IPS DF 4.7 (cell line): ENCODE data around the gene ATP6V1D.
"Not testable (repeated sequence)": the region's sequence is repeated elsewhere in the genome, so short reads cannot be mapped to it uniquely, and the experiment has no call there.

Experiments
- DNase-seq: peaks from one replicate; pipeline ENCODE4 v3.0.0-alpha.2; 2013; ENCODE audit warnings: low spot score; ENCODE audit errors: extremely low read depth

The ATP6V1D gene

DNA sequence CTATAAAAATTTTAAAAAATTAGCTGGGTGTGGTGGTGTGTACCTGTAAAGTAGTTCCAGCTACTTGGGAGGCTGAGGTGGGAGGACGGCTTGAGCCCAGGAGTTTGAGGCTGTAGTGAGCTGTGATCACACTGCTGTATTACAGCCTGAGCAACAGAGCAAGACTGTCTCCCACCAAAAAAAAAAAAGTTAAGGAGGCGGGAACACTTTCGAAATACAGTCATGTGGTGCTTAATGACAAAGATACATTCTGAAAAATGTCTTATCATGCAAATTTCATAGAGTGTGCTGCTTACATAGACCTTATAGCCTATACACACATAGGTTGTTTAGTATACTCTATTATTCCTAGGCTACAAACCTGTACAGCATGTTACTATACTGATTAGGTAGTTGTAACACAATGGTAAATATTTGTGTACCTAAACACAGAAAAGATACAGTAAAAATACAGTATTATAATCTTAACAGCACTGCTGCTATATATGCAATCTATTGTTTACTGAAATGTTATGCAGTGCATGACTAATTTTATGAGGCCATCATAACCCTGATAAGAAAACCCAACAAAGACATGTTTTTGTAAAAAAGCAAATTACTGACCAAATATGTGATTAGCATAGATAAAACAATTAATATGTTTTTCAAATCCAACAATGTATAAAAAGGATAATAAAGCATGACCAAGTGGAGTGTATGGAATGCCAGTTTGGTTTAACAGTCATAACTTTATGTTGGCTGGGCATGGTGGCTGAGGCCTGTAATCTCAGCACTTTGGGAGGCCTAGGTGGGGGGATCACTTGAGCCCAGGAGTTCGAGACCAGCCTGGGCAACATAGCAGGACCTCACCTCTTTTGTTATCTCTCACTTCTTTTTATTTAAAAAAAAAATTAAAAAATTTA lies 11.9 kb upstream of the ATP6V1D start:
- DNase-seq: no peak

DNA sequence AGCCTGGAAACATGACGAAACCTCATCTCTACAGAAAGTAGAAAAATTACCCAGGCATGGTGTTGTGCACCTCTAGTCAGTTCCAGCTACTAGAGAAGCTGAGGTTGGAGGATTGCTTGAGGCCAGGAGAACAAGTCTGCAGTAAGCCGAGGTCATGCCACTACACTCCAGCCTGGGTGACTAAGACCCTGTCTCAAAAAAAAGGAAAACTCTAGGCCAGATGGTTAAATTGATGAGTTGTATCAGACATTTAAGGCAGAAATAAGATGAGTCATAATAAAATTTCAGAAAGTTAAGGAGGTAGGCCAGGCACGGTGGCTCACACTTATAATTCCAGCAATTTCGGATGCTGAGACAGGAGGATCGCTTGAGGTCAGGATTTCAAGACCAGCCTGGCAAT lies 11.2 kb upstream of the ATP6V1D start:
- DNase-seq: no peak

DNA sequence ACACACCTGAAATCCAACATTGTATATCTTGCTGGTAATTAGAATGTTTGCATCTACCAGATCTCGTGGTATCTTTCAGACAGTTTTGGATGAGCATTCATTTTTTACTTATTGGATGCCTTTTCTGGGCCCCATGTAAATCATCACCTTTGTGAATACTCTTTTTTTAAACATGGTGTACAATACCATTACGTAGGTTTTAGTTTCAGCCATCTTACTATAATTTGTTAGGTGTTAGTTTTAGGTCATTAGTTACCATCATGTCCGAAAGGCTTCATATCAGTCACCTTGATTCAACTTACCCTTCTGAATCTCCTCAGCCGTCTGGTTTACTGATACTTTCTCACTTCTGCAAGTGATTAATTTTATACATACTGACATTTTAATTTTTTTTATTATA lies 5.9 kb upstream of the ATP6V1D start:
- DNase-seq: no peak

DNA sequence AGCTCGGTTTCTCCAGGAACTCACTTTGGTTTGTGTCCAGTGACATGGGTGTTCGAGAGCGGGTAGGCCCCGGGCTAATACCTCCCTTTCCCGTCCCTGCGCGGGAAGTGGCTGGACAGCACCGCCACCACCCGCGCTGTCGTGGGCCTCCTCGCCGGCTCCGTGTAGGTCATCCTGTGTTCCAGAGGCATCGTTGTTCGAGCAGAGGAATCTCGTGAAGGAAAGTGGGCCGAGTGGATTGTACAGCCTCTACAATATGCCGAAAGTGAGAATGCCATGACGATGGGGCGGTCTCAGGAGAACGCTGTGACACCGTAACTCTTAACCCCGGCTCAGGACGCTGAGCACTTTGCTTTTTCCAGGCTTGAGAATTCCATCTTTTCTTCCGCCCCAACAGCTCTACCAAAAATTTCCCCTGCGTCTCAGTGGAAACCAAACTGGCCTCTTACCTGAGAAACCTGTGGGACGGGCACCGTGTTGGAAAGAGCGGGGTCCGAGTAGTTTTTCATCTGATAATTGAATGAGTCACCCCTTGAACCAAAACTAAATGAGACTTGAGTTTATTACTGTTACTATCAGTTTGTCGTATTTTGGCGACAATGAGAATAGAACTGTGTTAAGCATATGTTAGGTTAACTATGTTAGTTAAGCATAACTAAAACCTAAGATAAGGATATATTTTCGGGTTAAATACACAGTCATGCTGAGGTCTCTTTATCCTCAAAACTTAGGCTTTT lies 1.0 kb upstream of the ATP6V1D start:
- DNase-seq: no peak

DNA sequence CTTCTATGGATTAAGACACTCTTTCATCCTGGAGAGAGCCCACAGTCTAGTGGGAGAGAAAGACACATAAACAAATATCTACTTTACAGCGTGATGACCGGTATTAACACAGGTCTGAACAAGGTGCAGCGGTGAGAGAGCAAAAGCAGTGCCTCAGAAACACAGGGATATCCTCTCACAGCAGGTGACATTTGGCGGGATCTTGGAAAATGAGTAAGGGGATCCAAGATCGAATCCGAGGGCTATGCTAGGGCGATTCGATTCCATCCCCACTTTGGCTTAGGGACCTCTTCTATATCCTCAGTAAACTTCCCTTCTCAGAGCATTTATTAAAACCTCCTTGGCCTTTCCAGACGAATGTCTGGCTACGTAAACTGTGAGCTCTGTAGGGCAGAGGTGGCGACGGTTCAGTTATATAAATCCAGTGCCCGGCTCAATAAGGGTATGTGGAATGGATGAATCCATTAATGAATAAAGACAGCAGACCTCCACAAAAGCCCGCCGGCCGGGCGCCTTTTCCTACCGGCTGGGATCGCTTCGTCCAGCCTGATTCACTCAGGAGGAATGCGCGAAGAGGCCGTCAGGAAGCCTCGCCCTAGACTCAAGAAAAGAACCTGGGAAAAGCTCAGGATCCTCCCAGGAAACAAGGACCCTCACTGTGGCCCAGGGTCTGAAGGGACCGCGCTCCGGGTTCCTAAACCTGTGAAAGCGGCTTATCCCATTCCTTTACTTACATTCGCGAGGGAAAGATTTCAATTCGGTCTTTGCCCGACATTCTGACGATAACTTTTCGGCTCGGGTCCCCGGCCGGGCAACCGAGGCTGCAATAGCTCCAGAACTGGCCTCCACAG lies 455 bp downstream of the ATP6V1D start:
- DNase-seq: no peak

DNA sequence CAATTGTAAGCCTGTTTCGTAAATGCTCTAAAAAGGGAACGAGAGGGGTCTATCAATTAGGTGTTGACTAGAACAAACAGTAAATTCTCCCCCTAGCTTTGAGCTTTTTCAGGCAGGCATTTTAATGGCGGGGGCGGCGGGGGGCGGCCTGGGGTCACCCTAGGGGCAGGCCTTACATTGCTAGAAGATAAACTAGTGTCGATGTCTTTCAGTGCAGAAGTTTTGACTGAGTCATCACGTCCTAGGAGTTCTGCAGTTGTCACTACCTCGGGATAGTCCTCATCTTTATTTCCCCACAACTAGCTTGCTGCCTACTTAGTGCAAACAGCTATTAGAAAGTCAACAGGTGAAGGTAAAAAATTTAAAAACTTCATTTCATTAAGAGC lies 1.6 kb downstream of the ATP6V1D start:
- DNase-seq: no peak

DNA sequence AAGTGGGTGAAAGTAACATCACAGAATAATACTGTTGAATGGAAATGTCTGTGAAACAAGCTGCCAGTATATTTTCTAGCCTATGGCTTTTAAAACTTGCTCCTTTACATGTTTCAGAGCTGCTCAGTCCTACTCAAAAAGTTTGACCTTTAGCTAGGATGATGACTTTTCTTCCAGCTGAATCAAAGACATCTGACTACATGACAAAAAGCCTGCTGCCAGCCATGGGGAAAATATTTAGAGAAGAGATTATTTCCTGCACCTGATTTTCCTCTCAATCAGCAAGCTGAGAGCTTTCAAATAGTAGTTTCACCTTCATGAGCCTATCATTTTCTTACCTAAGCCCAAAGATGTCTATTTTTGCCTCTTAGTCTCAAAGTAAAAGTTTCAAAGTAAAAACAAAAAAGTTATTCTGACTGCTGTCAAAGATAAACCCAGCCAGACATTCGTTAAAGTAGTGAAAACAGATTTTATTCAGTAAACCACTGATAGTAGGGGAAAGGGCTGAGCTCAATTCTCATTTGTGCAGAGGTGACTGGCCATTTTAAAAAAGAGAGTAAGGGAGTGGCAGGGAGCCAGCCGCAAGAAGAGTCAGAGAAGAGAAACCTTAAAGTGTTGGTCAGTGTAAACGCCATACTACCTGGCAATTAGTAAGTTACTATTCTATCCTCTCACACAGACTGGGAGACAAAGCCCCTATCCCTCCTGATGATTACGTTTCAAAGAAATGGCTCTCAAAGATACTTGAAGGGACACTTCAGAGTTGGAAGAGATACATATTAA lies 2.2 kb downstream of the ATP6V1D start:
- DNase-seq: no peak

DNA sequence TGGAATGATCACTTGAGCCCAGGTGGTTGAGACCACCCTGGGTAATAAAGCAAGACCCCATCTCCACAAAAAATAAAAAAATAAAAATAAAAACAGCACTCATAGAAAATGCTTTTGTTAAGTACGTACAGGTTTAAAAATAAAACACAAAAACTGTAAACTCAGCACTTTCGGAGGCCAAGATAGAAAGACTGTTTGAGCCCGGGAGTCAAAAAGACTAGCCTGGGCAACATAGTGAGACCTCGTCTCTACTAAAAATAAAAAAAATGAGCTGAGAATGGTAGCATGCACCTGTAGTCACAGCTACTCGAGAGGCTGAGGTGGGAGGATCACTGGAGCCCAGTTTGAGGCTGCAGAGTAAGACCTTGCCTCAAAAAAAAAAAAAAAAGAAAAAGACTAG lies 7.5 kb downstream of the ATP6V1D start:
- DNase-seq: no peak

DNA sequence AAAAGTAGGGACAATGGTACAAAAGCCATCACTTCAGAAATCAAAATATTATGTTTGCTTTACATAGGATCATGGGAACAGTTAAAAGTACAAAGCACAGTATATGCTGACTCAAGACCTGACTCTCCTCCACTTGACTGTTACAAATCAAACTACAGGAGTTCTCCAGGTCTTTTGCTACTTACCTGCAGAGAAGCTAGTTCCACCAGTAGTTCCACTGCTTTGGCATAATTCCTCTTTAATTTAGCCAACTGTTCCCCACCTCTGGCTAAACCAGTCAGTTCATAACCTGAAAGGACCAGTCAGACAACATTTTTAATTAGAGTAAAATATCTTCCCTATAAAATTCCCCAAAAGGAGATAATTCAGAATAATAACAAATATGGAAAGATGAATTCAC lies 14.0 kb downstream of the ATP6V1D start:
- no peak for DNase-seq

DNA sequence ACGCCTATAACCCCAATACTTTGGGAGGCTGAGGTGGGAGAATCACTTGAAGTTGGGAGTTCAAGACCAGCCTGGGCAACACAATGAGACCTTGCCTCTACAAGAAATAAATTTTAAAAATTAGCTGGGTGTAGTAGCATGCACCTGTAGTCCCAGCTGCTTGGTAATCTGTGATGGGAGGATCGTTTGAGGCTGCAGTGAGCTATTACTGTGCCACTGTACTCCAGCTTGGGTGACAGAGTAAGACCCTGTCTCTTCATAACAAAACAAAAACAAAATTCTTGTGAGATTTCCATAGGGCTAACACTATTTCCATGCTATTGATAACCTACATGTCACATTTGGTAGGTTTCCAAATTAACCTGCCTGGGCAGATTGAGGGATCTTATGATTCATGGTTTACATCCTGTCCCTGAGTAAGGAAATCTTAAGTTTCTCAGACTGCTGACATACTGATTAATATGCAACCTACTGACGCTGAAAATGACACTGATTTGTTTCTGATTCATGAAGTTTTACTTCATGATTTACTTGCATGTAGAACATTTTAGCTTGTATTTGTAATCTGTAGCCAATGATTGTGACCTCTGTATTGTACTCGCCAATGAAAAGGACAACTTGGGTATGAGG lies 15.9 kb downstream of the ATP6V1D start:
- no peak for DNase-seq

DNA sequence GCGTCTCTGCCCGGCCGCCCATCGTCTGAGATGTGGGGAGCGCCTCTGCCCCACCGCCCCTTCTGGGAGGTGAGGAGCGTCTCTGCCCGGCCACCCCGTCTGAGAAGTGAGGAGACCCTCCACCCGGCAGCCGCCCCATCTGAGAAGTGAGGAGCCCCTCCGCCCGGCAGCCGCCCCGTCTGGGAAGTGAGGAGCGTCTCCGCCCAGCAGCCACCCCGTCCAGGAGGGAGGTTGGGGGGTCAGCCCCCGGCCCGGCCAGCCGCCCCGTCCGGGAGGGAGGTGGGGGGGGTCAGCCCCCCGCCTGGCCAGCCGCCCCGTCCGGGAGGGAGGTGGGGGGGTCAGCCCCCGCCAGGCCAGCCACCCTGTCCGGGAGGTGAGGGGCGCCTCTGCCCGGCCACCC lies 18.4 kb downstream of the ATP6V1D start:
- not testable (repeated sequence) for DNase-seq

DNA sequence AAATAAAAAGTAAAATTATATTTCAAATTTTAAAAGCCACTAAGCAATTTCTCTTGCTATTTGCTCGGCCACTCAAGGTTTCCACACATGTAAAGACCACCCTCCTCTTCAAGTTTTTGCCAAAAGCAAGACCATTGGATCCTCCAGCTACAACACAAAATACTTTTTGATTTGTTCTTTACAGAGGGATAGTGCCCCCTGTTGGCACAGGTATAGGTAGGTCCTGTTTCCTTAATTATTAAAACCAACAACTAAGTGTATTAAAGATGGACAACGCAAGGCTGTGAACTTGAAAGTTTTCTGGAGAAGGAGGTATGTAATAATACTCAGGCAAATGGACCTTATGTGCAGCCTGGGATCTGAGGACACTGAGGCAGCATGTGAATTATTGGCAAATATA lies 23.8 kb downstream of the ATP6V1D start:
- DNase-seq: no peak

DNA sequence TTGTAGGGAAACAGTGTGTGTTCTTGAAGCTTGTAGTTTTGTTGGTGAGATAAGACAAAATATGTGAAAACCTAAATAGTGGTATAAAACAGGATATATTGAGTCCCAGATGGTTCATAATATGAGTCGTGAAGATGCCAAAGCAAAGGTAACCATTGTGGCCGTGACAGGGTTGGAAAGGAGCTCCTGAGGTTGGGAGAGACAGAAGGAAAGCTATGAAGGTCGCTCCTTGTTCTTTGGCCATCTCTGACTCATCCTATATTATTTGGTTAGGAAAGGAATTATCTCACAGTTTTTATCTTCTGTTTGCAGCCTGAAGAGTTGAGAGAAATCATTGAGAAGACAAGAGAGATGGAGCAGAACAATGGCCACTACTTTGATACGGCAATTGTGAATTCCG lies 27.1 kb downstream of the ATP6V1D start:
- no peak for DNase-seq

DNA sequence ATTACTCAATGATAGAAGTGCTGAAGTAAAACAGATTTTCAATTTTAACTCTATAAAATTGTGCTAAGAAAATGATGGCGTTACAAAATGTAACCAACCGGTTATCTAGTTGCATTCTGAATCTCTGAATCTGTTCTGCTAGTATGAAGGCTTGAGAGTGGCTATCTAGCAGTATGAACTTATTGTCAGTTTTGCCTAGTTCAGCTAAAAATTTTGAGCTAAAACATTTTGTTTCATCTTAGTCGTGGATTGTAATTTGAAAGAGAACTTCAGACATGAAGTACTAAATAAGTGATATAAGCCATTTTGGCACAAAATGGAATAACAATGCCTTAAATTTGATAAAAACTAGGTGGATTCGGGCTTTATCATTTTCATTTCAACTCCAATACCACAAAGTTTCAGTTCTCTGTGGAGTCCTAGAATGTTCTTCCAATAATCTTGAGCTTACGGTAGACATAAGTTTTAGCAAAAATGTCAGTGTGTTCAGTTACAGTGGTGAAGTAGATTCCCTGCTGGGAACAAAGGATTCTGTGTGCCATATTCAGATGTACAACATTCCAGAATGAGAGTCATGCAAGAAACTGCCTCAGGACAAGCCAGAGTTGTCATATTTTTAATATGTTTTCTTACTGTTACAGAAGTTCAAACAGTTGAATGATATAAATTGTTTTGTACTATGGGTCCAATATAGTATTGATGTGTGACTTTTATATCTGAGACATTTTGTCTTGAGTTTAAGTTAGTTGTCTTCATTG lies 28.1 kb downstream of the ATP6V1D start:
- DNase-seq: no peak

DNA sequence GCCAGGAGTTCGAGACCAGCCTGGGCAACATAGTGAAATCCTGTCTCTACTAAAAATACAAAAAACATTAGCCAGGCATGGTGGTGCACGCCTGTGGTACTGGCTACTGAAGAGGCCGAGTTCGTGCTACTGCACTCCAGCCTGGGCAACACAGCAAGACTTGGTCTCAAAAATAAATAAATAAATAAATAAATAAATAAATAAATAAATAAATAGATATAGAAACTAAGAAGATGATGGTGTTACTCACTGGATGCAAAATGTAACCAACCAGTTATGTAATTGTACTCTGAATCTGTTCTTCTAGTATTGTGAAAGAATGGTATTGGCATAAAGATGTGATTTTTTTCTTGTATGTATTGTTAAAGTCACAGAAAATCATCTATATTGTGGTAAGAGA lies 29.9 kb downstream of the ATP6V1D start:
- DNase-seq: not testable (repeated sequence)

DNA sequence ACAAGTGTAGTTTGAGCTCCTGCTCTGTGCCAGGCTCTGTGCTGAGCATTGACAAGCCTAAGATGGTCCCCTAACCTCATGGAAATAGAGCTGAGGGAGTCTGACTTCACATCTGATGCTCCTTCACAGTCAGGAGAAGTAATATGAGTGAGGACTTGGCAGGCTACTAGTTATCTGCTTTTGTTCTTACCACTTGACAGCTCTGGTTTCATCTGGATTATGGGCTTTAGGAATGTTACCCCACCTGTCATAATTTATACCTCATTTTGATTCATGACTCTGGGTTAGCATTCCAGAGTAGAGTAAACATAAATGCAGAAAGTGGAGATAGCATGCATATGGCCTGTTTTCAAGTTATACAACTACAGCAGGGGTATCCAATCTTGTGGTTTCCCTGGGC lies 40.5 kb downstream of the ATP6V1D start:
- DNase-seq: no peak

DNA sequence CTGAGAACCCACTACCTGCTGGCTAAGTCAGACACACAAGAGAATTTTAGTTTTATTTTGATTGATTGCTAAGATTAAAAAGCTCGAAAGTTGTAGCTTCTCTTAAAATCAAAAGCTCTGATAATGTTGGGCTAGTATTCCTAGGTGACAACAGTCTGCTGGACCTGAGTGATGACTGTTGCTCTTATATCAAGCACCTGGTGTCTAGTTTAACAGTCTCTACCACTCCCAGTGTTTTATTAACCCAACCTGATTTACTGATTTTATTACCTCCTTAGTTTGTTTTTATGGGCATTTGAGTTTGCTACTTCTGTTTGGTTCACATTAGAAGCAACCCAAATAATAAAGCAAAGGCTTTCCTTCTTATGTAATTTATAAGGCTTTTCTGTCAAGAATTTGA lies 41.8 kb downstream of the ATP6V1D start:
- DNase-seq: no peak

DNA sequence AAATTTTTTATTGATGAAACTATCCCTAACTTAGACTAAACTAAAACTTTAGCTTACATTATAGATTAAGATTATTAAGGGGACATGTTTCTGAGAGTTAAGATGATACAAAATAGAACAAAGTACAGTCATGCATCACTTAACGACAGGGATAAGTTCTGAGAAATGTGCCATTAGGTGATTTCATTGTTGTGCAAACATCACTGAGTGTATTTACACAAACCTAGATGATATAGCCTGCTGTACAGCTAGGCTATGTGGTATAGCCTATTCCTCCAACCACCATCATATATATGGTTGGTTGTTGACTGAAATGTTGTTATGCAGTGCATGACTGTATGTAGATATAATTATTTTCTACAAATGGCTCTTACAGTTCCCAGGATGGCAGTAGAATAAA lies 46.5 kb downstream of the ATP6V1D start:
- no peak for DNase-seq

DNA sequence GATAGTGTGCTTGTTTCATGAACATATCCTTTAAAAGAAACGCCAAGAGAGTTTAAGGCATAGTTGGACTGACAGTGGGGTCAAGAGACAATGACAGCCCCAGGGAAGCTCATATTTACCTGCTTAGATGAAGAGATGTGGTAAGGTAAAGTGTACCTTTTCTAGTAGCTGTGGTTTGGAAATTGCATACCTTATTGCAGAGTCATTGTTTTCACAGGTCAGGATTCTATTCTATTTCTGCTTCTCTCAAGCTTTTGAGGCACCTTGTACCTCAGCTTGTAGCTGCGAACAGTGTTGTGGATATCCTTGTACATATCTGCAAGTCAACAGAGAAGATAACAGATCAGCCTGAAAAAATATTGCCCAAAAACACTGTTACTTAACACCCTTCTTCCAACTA lies 47.7 kb downstream of the ATP6V1D start:
- DNase-seq: no peak
